ENCODE data around the gene EBF3.

- TF ChIP-seq CTCF (conservative IDR thresholded peaks at IDR 0.05; ENCODE audit: low read depth, low read length) (no peak), EZH2 (IDR thresholded peaks at IDR 0.05; ENCODE audit: low read length, unreplicated experiment) (no peak)
Observed at GRCh38 chr10:129927351-129928120, 36.5 kb downstream of the EBF3 start.
